ENCODE data around the gene EN2.

EN2 gene

GRCh38 chr7:155451840-155452239, 6.1 kb upstream of the EN2 start:
- no peak for DNase-seq

GRCh38 chr7:155452505-155453295, 5.2 kb upstream of the EN2 start:
- DNase-seq, result no peak

GRCh38 chr7:155453296-155454182, 4.4 kb upstream of the EN2 start:
- no peak for DNase-seq

- no peak for DNase-seq
Measured at GRCh38 chr7:155454183-155455112, 3.5 kb upstream of the EN2 start.

GRCh38 chr7:155455132-155455693, 2.7 kb upstream of the EN2 start:
- no peak for DNase-seq

- DNase-seq, result no peak
Measured at GRCh38 chr7:155455776-155456737, 1.9 kb upstream of the EN2 start.

- no peak for DNase-seq
Measured at GRCh38 chr7:155456738-155457543, 988 bp upstream of the EN2 start.

- no peak for DNase-seq
Measured at GRCh38 chr7:155457544-155458110, 302 bp upstream of the EN2 start.

- no peak for DNase-seq
Measured at GRCh38 chr7:155458878-155459699, 1.2 kb downstream of the EN2 start.

GRCh38 chr7:155459700-155460461, 2.0 kb downstream of the EN2 start:
- DNase-seq, result no peak

GRCh38 chr7:155460926-155461613, 3.1 kb downstream of the EN2 start:
- no peak for DNase-seq

GRCh38 chr7:155461631-155462030, 3.7 kb downstream of the EN2 start:
- DNase-seq, result no peak

GRCh38 chr7:155462163-155462735, 4.3 kb downstream of the EN2 start:
- no peak for DNase-seq

- DNase-seq, result no peak
Measured at GRCh38 chr7:155463114-155463811, 5.3 kb downstream of the EN2 start.

GRCh38 chr7:155464183-155464582, 6.3 kb downstream of the EN2 start:
- no peak for DNase-seq

GRCh38 chr7:155464948-155465739, 7.2 kb downstream of the EN2 start:
- DNase-seq, result no peak

Data from KG1 (cell line).